LHCN-M2 (cell line): ENCODE results near the gene EVC. TPM values are rescaled to one million over a fixed set of nuclear protein-coding genes. Genes with fewer than 3 reads are reported as not detected.

Source experiments
- DNase-seq: peaks from one replicate; pipeline ENCODE4 v3.0.0-alpha.2; 2012; ENCODE audit warnings: low read depth
- total RNA-seq: library from RNA; depleted of rRNA; stranded (reverse); fragments of >200 nt; gene quantifications from 2 replicates; pipeline ENCODE4 v1.2.3, GENCODE V29; 2014

Gene EVC
- total RNA-seq, 1 experiment from 2014 or later, result 219 TPM

- DNase-seq, result no peak
These were observed 20.3 kb downstream of the EVC start for GRCh38 chr4:5730993-5731990.

GRCh38 chr4:5732158-5732557 is 21.2 kb downstream of the EVC start:
- DNase-seq, result no peak

- no peak for DNase-seq
These were observed 23.9 kb downstream of the EVC start for GRCh38 chr4:5734853-5735252.

GRCh38 chr4:5735463-5735862 is 24.5 kb downstream of the EVC start:
- DNase-seq, result no peak

- no peak for DNase-seq
These were observed 27.1 kb downstream of the EVC start for GRCh38 chr4:5738061-5738460.

GRCh38 chr4:5742388-5742787 is 31.4 kb downstream of the EVC start:
- DNase-seq, result no peak

GRCh38 chr4:5742968-5743367 is 32.0 kb downstream of the EVC start:
- DNase-seq, result peak; percentile 34

- DNase-seq, result no peak
These were observed 35.2 kb downstream of the EVC start for GRCh38 chr4:5746250-5746649.

GRCh38 chr4:5746829-5747737 is 36.1 kb downstream of the EVC start:
- DNase-seq, result peak; percentile 85

- peak; percentile 98 for DNase-seq
These were observed 36.9 kb downstream of the EVC start for GRCh38 chr4:5747738-5748375.

- DNase-seq, result no peak
These were observed 38.6 kb downstream of the EVC start for GRCh38 chr4:5749568-5749967.

GRCh38 chr4:5750052-5750945 is 39.3 kb downstream of the EVC start:
- DNase-seq, result peak; percentile 91

- DNase-seq, result peak; percentile 100
These were observed 40.1 kb downstream of the EVC start for GRCh38 chr4:5750946-5751665.

- DNase-seq, result no peak
These were observed 40.8 kb downstream of the EVC start for GRCh38 chr4:5751666-5752375.

GRCh38 chr4:5752376-5753184 is 41.6 kb downstream of the EVC start:
- DNase-seq, result peak; percentile 99

- no peak for DNase-seq
These were observed 42.4 kb downstream of the EVC start for GRCh38 chr4:5753366-5753765.

GRCh38 chr4:5753766-5754528 is 42.9 kb downstream of the EVC start:
- peak; percentile 97 for DNase-seq

- no peak for DNase-seq
These were observed 43.5 kb downstream of the EVC start for GRCh38 chr4:5754529-5754881.
